K562 (cell line): ENCODE data around the gene C6orf15.

ENCODE experiments used
- CTCF ChIP-seq, 3 experiments: IDR thresholded peaks in 2 of 3; conservative IDR thresholded peaks in 1 of 3; 2 replicates each; pipeline ENCODE4 v1.5.1; 2011 to 2012; ENCODE audit warnings: low read length in 3 of 3, mild to moderate bottlenecking in 3 of 3, control low read depth in 2 of 3, improper control_type of control experiment in 1 of 3, inconsistent platforms in 1 of 3, low read depth in 1 of 3, mixed read lengths in 1 of 3, moderate library complexity in 1 of 3; ENCODE audit not compliant: insufficient read depth in 2 of 3
- FOXA3 ChIP-seq, 2 experiments: fragments of 450-650 bp in 1 of 2; sonication (generic) in 1 of 2; formaldehyde crosslinking; IDR thresholded peaks in 1 of 2; conservative IDR thresholded peaks in 1 of 2; 2 replicates each; pipeline versions ENCODE4 v1.4.0 to v1.8.0; 2020 to 2022; ENCODE audit warnings: mild to moderate bottlenecking in 2 of 2, missing genetic modification reagents in 1 of 2
- JUN ChIP-seq, 2 experiments: sonication (generic) in 1 of 2; formaldehyde crosslinking in 1 of 2; IDR thresholded peaks; 2 replicates each; pipeline versions ENCODE4 v1.6.1 to v1.8.0; 2012 to 2022; ENCODE audit warnings: borderline replicate concordance in 2 of 2, mild to moderate bottlenecking in 2 of 2, improper control_type of control experiment in 1 of 2, low read depth in 1 of 2, low read length in 1 of 2, missing genetic modification reagents in 1 of 2
- JUNB ChIP-seq: fragments of 450-650 bp; formaldehyde crosslinking; conservative IDR thresholded peaks from 2 replicates; pipeline ENCODE4 v1.4.0; 2020; ENCODE audit warnings: mild to moderate bottlenecking
- MYBL2 ChIP-seq, 2 experiments: fragments of 450-650 bp in 1 of 2; sonication (generic) in 1 of 2; formaldehyde crosslinking in 1 of 2; IDR thresholded peaks; 2 replicates each; pipeline versions ENCODE4 v1.6.1 to v1.8.1; 2017 to 2022; ENCODE audit warnings: borderline replicate concordance in 1 of 2, inconsistent platforms in 1 of 2, low read depth in 1 of 2, mild to moderate bottlenecking in 1 of 2, missing genetic modification reagents in 1 of 2, moderate library complexity in 1 of 2
- RBM39 ChIP-seq: fragments of 200-400 bp; formaldehyde crosslinking; optimal IDR thresholded peaks from 2 replicates; pipeline ENCODE3; 2018; ENCODE audit warnings: low read depth, low read length
- RCOR1 ChIP-seq, 2 experiments: IDR thresholded peaks; 2 replicates each; pipeline ENCODE4 v1.6.1; 2012; ENCODE audit warnings: low read depth in 2 of 2, low read length in 2 of 2, borderline replicate concordance in 1 of 2, improper control_type of control experiment in 1 of 2
- RUNX1 ChIP-seq: sonication (generic); IDR thresholded peaks from 2 replicates; pipeline ENCODE4 v1.6.1; 2016; ENCODE audit warnings: antibody characterized with exemption, low read depth
- SMARCA5 ChIP-seq: fragments of 450-650 bp; IDR thresholded peaks from 2 replicates; pipeline ENCODE4 v1.6.1; 2016
- USF1 ChIP-seq: sonication (generic); formaldehyde crosslinking; IDR thresholded peaks from 2 replicates; pipeline ENCODE4 v1.9.0; 2022; ENCODE audit warnings: mild to moderate bottlenecking, missing genetic modification reagents
- ZNF277 ChIP-seq: fragments of 250-450 bp; sonication (Bioruptor Pico); IDR thresholded peaks from 2 replicates; pipeline ENCODE4 v1.8.0; 2022; ENCODE audit warnings: inconsistent platforms, mild to moderate bottlenecking, moderate library complexity, borderline replicate concordance

- TF ChIP-seq JUN (IDR thresholded peaks at IDR 0.05; ENCODE audit: borderline replicate concordance, low read depth, low read length) (no peak), JUN (CRISPR knock-in tag; IDR thresholded peaks at IDR 0.05; ENCODE audit: borderline replicate concordance) (no peak), RUNX1 (no peak), FOXA3 (CRISPR knock-in tag; conservative IDR thresholded peaks at IDR 0.05 in 1 of 2, IDR thresholded peaks at IDR 0.05 in 1 of 2) (no peak; a peak in 1 of 4 replicates), SMARCA5 (no peak), MYBL2 (IDR thresholded peaks at IDR 0.05; ENCODE audit: low read depth) (no peak), MYBL2 (CRISPR knock-in tag; IDR thresholded peaks at IDR 0.05; ENCODE audit: borderline replicate concordance) (no peak), USF1 (no peak), RCOR1 (IDR thresholded peaks at IDR 0.05; ENCODE audit: borderline replicate concordance in 1 of 2, low read depth in 2 of 2, low read length in 2 of 2) (peak in 1 of 2 experiments; percentile 43; a peak in 1 of 4 replicates), CTCF (IDR thresholded peaks at IDR 0.05 in 2 of 3, conservative IDR thresholded peaks at IDR 0.05 in 1 of 3; ENCODE audit: insufficient read depth in 2 of 3, low read depth in 1 of 3, low read length in 3 of 3) (peak; percentile 85 to 95 (median 89)), RBM39 (no peak), JUNB (no peak), ZNF277 (no peak)
Observed at GRCh38 chr6:31079656-31080261, 32.6 kb downstream of the C6orf15 start.
